ENCODE results near the gene PRELID3B.

- TF ChIP-seq, protein P1, sequence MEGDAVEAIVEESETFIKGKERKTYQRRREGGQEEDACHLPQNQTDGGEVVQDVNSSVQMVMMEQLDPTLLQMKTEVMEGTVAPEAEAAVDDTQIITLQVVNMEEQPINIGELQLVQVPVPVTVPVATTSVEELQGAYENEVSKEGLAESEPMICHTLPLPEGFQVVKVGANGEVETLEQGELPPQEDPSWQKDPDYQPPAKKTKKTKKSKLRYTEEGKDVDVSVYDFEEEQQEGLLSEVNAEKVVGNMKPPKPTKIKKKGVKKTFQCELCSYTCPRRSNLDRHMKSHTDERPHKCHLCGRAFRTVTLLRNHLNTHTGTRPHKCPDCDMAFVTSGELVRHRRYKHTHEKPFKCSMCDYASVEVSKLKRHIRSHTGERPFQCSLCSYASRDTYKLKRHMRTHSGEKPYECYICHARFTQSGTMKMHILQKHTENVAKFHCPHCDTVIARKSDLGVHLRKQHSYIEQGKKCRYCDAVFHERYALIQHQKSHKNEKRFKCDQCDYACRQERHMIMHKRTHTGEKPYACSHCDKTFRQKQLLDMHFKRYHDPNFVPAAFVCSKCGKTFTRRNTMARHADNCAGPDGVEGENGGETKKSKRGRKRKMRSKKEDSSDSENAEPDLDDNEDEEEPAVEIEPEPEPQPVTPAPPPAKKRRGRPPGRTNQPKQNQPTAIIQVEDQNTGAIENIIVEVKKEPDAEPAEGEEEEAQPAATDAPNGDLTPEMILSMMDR (conservative IDR thresholded peaks at IDR 0.05) = no peak
- TF ChIP-seq ZFX (IDR thresholded peaks at IDR 0.05) = no peak
These were observed 15.5 kb downstream of the PRELID3B start for GRCh38 chr20:59026904-59027740.

Measured in C4-2B (cell line).